OCI-LY3 (cell line): ENCODE results near the gene NPSR1.

Source experiments
- H2AFZ ChIP-seq: fragments of 200-600, 300-600 bp; shearing (Covaris generic); 2 replicates; pipeline ENCODE4 v1.6.0; 2014; ENCODE audit warnings: antibody characterized with exemption, low read depth, low read length
- H3K27ac ChIP-seq: fragments of 200-600, 300-600 bp; sonication (generic); 2 replicates; pipeline ENCODE4 v1.5.1; 2014; ENCODE audit warnings: mild to moderate bottlenecking, low read length, moderate library complexity, mixed read lengths
- H3K27me3 ChIP-seq: fragments of 200-600, 300-600 bp; sonication (generic); 2 replicates; pipeline ENCODE4 v1.6.1; 2014; ENCODE audit warnings: low read depth, low read length, mixed read lengths
- H3K36me3 ChIP-seq: fragments of 200-600, 300-600 bp; sonication (generic); replicated peaks from 2 replicates; pipeline ENCODE3; 2014; ENCODE audit warnings: low read depth, low read length, mixed read lengths
- H3K4me1 ChIP-seq: fragments of 300-600, 200-600 bp; sonication (generic); 2 replicates; pipeline ENCODE4 v1.6.1; 2014; ENCODE audit warnings: low read length, mixed read lengths
- H3K4me2 ChIP-seq: fragments of 200-600, 300-600 bp; sonication (generic); 2 replicates; pipeline ENCODE4 v1.6.1; 2014; ENCODE audit warnings: low read length, mixed read lengths
- H3K4me3 ChIP-seq: fragments of 300-600, 200-600 bp; sonication (generic); 2 replicates; pipeline ENCODE4 v1.5.1; 2014; ENCODE audit warnings: antibody characterized with exemption, mild to moderate bottlenecking, low read length, moderate library complexity
- H3K79me2 ChIP-seq: fragments of 300-600, 200-600 bp; shearing (Covaris generic); 2 replicates; pipeline ENCODE4 v1.6.1; 2014; ENCODE audit warnings: mild to moderate bottlenecking, low read length, mixed read lengths
- H3K9ac ChIP-seq: fragments of 300-600, 200-600 bp; shearing (Covaris generic); 2 replicates; pipeline ENCODE4 v1.6.0; 2014; ENCODE audit warnings: mild to moderate bottlenecking, low read length, moderate library complexity
- H3K9me3 ChIP-seq: fragments of 200-600, 300-600 bp; shearing (Covaris generic); 2 replicates; pipeline ENCODE4 v1.6.1; 2014; ENCODE audit warnings: low read length, mixed read lengths; ENCODE audit not compliant: insufficient read depth
- H4K20me1 ChIP-seq: fragments of 200-600, 300-600 bp; sonication (generic); 2 replicates; pipeline ENCODE4 v1.6.1; 2016; ENCODE audit warnings: low read length, mixed read lengths; ENCODE audit not compliant: insufficient read depth
- CTCF ChIP-seq: fragments of 200-600, 300-600 bp; sonication (generic); IDR thresholded peaks from 2 replicates; pipeline ENCODE4 v1.5.1; 2014; ENCODE audit warnings: antibody characterized with exemption, low read length, low read depth
- EZH2phosphoT487 ChIP-seq: fragments of 200-600 bp; shearing (Covaris generic); IDR thresholded peaks from 2 replicates; pipeline ENCODE4 v1.6.1; 2018; ENCODE audit warnings: antibody characterized with exemption, mixed run types, low read depth

NPSR1 gene

GRCh38 chr7:34841326-34841725 lies 183.3 kb downstream of the NPSR1 start:
- Histone ChIP-seq H3K4me1 (no peaks in the 10 kb centered on the region), H3K4me3 (no peak overlapping the region), H3K9ac (no peak overlapping the region), H3K36me3 (no peaks in the 10 kb centered on the region), H4K20me1 (no peaks in the 10 kb centered on the region), H2AFZ (no peak overlapping the region), H3K4me2 (no peak overlapping the region), H3K27me3 (0 out of 2 replicates have a peak, but pooled peaks cover 13% of the 10 kb centered on the region), H3K9me3 (no peaks in the 10 kb centered on the region), H3K27ac (no peak overlapping the region), H3K79me2 (no peaks in the 10 kb centered on the region)
- no peak for TF ChIP-seq EZH2phosphoT487

DNA sequence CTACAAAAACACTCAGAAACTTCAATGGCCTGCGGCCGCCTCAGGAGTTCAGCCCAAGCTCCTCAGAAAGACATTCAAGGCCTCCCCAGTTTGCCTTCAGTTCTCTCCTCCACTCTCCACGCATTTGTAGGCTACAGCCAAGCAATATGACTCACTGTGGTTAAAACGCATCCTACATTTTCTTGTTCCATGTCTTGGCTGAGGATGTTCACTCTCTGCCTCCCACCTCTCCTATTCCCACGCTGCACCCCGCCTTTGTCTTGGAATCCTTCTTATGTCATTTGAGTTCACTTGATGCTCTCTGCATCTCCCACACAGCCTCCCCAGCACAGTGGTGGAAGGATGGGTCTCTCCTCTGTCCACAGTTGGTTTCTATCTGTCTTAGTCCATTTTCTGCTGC lies 184.8 kb downstream of the NPSR1 start:
- H3K9me3 ChIP-seq: no peaks in the 10 kb centered on the region
- H3K4me3 ChIP-seq: no peak overlapping the region
- H3K27me3 ChIP-seq: 0 out of 2 replicates have a peak, but pooled peaks cover 13% of the 10 kb centered on the region
- no peak overlapping the region for H3K4me2 ChIP-seq
- TF ChIP-seq CTCF (no peak), EZH2phosphoT487 (no peak)
- H4K20me1 ChIP-seq: no peaks in the 10 kb centered on the region
- no peaks in the 10 kb centered on the region for H3K36me3 ChIP-seq
- no peak overlapping the region for H3K9ac ChIP-seq
- H3K79me2 ChIP-seq: no peaks in the 10 kb centered on the region
- no peak overlapping the region for H2AFZ ChIP-seq
- no peak overlapping the region for H3K27ac ChIP-seq
- no peaks in the 10 kb centered on the region for H3K4me1 ChIP-seq

DNA sequence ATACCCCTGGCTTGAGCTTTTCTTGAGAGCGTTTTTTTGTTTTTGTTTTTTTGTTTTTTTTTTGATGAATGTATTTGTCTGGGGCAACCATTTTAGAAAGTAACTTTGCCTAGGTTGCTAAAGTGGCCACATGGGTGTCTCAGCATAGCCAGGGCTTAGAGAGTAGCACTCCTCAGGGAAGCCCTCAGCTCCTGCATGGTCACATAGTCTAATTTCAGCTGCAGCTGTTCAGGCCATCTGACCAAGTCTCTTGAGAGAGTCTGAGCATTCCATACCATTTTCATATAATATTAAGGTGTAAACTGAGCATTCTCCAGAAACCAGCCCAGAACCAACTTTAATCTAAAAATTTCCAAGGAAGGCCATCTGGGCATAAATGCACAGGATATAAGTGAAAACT lies 186.4 kb downstream of the NPSR1 start:
- Histone ChIP-seq H3K4me3 (no peak overlapping the region), H3K36me3 (no peaks in the 10 kb centered on the region), H4K20me1 (no peaks in the 10 kb centered on the region), H3K27ac (no peak overlapping the region), H3K9me3 (no peaks in the 10 kb centered on the region), H3K9ac (no peak overlapping the region), H3K4me2 (no peak overlapping the region), H3K27me3 (0 out of 2 replicates have a peak, but pooled peaks cover 4% of the 10 kb centered on the region), H3K79me2 (no peaks in the 10 kb centered on the region), H3K4me1 (no peaks in the 10 kb centered on the region), H2AFZ (no peak overlapping the region)
- no peak for TF ChIP-seq CTCF
- no peak for TF ChIP-seq EZH2phosphoT487

GRCh38 chr7:34844936-34845665 lies 187.1 kb downstream of the NPSR1 start:
- Histone ChIP-seq H3K4me3 (no peak overlapping the region), H2AFZ (no peak overlapping the region), H3K27me3 (no peaks in the 10 kb centered on the region), H3K36me3 (no peaks in the 10 kb centered on the region), H3K9ac (no peak overlapping the region), H3K9me3 (no peaks in the 10 kb centered on the region), H3K79me2 (no peaks in the 10 kb centered on the region), H4K20me1 (no peaks in the 10 kb centered on the region), H3K4me1 (no peaks in the 10 kb centered on the region), H3K27ac (no peak overlapping the region), H3K4me2 (no peak overlapping the region)
- TF ChIP-seq CTCF (no peak), EZH2phosphoT487 (no peak)
